ENCODE measurements around the gene CNTFR.

Gene CNTFR

DNA sequence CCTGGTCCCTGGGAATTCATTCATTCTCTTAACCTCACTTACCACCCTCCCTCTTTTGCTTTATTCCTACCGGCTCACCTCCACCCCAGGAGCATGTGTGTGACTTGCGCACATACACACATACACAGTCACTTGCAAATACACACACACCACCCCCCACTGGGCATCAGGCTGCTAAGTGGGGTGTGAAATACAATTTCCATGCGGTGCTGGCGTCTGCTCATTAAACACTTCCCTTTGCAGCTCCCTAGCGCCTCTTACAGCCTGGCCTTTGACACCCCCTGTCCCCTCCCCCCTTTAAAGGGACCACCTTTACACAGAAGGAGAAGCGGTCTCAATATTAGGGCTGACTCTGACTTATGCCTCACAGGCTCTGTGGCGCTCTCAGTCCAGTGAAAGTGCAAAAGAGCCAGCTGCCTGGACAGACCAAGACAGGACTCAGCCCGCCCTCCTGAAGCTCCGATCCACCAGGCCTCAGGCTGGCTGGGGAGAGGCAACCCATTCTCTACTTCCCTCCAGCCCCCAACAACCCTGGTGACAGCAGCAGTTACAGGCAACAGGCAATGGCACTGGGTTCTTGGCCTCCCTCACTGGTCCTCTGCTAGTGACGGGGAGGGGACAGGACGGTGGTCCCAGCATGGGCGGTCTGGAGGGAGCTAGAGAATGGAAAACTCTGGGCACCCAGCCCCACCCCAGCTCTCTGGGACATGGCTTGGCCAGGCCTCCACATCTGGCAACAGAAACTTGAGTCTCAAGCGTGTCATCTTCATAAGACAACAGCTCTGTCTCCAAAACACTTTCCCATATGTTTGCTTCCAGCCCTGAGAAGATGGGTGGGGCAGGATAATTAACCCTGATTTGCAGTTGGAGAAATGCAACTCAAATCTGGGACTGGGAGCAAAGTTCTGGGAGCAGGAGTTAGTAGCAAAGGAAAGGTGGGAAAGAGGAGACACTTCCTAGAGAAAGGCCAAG is 78.7 kb downstream of the CNTFR start:
- no peak overlapping the region for H3K4me3 ChIP-seq (ENCODE audit: control insufficient read depth, low read depth, low read length)
- TF ChIP-seq, protein P1, sequence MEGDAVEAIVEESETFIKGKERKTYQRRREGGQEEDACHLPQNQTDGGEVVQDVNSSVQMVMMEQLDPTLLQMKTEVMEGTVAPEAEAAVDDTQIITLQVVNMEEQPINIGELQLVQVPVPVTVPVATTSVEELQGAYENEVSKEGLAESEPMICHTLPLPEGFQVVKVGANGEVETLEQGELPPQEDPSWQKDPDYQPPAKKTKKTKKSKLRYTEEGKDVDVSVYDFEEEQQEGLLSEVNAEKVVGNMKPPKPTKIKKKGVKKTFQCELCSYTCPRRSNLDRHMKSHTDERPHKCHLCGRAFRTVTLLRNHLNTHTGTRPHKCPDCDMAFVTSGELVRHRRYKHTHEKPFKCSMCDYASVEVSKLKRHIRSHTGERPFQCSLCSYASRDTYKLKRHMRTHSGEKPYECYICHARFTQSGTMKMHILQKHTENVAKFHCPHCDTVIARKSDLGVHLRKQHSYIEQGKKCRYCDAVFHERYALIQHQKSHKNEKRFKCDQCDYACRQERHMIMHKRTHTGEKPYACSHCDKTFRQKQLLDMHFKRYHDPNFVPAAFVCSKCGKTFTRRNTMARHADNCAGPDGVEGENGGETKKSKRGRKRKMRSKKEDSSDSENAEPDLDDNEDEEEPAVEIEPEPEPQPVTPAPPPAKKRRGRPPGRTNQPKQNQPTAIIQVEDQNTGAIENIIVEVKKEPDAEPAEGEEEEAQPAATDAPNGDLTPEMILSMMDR (IDR thresholded peaks at IDR 0.05; ENCODE audit: control insufficient read depth, insufficient read depth, low read depth, low read length, missing control alignments): no peak
- DNase-seq (ENCODE audit: low read depth): no peak

DNA sequence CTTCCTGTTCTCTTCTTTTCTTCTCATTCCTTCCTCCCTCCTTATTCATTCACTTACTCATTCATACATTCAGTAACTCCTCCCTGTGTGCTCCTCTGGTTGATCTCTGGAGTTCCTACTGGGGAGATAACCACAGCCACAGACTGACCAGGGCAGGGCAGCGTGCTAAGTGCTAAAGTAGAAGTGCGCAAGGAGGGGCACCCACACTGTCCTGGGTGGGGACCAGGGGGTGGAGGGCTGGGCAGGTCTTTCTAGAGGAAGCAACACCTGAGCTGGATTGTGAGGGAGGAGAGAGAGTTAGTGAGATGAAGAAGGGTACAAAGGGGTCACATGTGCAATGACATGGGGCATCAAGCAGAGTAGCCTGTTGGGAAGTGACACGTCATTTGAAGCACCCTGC is 80.6 kb downstream of the CNTFR start:
- no peak overlapping the region for H3K4me3 ChIP-seq (ENCODE audit: control insufficient read depth, low read depth, low read length)
- no peak for DNase-seq (ENCODE audit: low read depth)
- TF ChIP-seq, protein P1 (IDR thresholded peaks at IDR 0.05; ENCODE audit: control insufficient read depth, insufficient read depth, low read depth, low read length, missing control alignments): no peak

DNA sequence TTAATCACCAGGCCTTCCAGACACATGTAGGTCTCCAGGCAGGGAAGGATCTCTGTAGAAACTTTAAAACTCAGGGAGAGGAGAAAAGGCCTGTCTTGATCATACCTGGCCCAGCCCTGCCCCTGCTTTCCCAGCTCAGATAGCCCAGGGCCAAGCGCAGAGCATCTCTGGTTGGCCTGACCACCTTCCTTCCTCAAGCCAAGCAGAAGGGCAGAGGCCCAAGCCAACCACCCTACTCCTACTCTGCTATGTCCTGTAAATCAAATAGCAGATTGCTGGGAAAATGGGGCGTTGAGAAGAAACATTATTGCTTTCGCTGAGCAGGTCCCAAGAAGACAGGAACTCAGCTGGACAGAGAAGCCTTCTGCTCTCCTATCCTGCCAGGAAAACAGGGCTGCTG is 81.1 kb downstream of the CNTFR start:
- DNase-seq (ENCODE audit: low read depth): no peak

DNA sequence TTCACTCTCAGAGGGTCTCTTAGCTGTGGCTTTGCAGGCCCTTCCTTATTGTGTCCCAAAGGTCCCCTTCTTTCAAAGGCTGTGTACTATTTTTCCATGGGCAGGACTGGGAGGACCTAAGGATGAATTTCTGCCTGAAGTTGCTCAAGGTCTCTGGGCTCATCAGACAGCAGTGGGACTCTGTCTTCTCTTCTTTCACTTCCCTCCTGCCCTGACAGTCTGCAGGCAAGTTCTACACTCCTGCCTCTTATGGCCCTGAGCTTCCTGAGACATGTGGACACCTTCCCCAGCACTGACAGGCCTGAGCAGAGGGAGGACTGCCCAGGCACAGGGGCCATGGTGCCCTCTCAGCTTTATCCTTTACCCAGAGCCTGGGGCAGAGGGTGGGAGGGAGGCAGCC is 81.6 kb downstream of the CNTFR start:
- H3K4me3 ChIP-seq (ENCODE audit: control insufficient read depth, low read depth, low read length): no peak overlapping the region
- TF ChIP-seq, protein P1 (IDR thresholded peaks at IDR 0.05; ENCODE audit: control insufficient read depth, insufficient read depth, low read depth, low read length, missing control alignments): no peak
- DNase-seq (ENCODE audit: low read depth): no peak

More for the DNA sequence above, 81.1 kb downstream of the CNTFR start:
- TF ChIP-seq, protein P1 (IDR thresholded peaks at IDR 0.05; ENCODE audit: control insufficient read depth, insufficient read depth, low read depth, low read length, missing control alignments): no peak
- H3K4me3 ChIP-seq (ENCODE audit: control insufficient read depth, low read depth, low read length): no peak overlapping the region

DNA sequence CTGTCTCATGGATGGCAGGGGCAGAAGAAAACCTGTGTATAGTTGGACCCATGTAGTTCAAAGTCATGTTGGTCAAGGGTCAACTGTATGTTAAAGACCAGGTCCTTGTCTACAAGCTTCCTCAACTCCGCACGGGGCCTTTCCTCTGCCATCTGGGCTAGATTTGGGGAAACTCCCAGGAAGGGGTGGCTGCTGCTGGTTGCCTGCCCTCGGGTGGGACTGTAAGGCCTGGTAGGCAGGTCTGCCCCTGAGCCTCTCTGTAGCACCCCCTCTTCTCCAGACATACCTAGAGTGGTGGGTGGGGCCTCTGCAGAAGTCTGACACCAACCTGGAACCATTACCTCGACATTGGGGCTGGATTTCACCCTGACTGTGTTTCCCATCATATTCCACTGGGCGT is 82.0 kb downstream of the CNTFR start:
- TF ChIP-seq, protein P1 (IDR thresholded peaks at IDR 0.05; ENCODE audit: control insufficient read depth, insufficient read depth, low read depth, low read length, missing control alignments): no peak
- no peak overlapping the region for H3K4me3 ChIP-seq (ENCODE audit: control insufficient read depth, low read depth, low read length)
- DNase-seq (ENCODE audit: low read depth): no peak

GRCh38 chr9:34506623-34507022 is 82.9 kb downstream of the CNTFR start:
- TF ChIP-seq, protein P1 (IDR thresholded peaks at IDR 0.05; ENCODE audit: control insufficient read depth, insufficient read depth, low read depth, low read length, missing control alignments): no peak
- DNase-seq (ENCODE audit: low read depth): no peak
- no peak overlapping the region for H3K4me3 ChIP-seq (ENCODE audit: control insufficient read depth, low read depth, low read length)

Data from AG09309 (cell line).